ENCODE measurements around the gene XG.
"Not testable (repeated sequence)": the region's sequence is repeated elsewhere in the genome, so short reads cannot be mapped to it uniquely, and the experiment has no call there.

XG gene

GRCh38 chrX:2793752-2794151, 41.9 kb downstream of the XG start:
- TF ChIP-seq CTCF (IDR thresholded peaks at IDR 0.05; ENCODE audit: insufficient read depth, low read depth, low read length, missing control alignments) = no peak
- DNase-seq (ENCODE audit: low read depth) = no peak

GRCh38 chrX:2794336-2794735, 42.5 kb downstream of the XG start:
- TF ChIP-seq CTCF (IDR thresholded peaks at IDR 0.05; ENCODE audit: insufficient read depth, low read depth, low read length, missing control alignments) = no peak
- H3K4me3 ChIP-seq (ENCODE audit: low read depth, low read length) = no peak overlapping the region
- DNase-seq (ENCODE audit: low read depth) = no peak

More at GRCh38 chrX:2793752-2794151, 41.9 kb downstream of the XG start:
- no peak overlapping the region for H3K4me3 ChIP-seq (ENCODE audit: low read depth, low read length)

- H3K4me3 ChIP-seq (ENCODE audit: low read depth, low read length); DNase-seq (ENCODE audit: low read depth): not testable (repeated sequence)
These were observed 45.0 kb downstream of the XG start for GRCh38 chrX:2796808-2797207.

- H3K4me3 ChIP-seq (ENCODE audit: low read depth, low read length) = no peak overlapping the region
- TF ChIP-seq CTCF (IDR thresholded peaks at IDR 0.05; ENCODE audit: insufficient read depth, low read depth, low read length, missing control alignments) = no peak
- DNase-seq (ENCODE audit: low read depth) = no peak
These were observed 47.5 kb downstream of the XG start for GRCh38 chrX:2799369-2799768.

- DNase-seq (ENCODE audit: low read depth); H3K4me3 ChIP-seq (ENCODE audit: low read depth, low read length): not testable (repeated sequence)
These were observed 48.1 kb downstream of the XG start for GRCh38 chrX:2799980-2800379.

- H3K4me3 ChIP-seq (ENCODE audit: low read depth, low read length) = no peak overlapping the region
- TF ChIP-seq CTCF (IDR thresholded peaks at IDR 0.05; ENCODE audit: insufficient read depth, low read depth, low read length, missing control alignments) = no peak
- no peak for DNase-seq (ENCODE audit: low read depth)
These were observed 49.4 kb downstream of the XG start for GRCh38 chrX:2801223-2801622.

GRCh38 chrX:2802376-2803090, 50.7 kb downstream of the XG start:
- DNase-seq (ENCODE audit: low read depth); H3K4me3 ChIP-seq (ENCODE audit: low read depth, low read length): not testable (repeated sequence)

GRCh38 chrX:2803486-2803885, 51.6 kb downstream of the XG start:
- not testable (repeated sequence) for H3K4me3 ChIP-seq (ENCODE audit: low read depth, low read length); DNase-seq (ENCODE audit: low read depth)

GRCh38 chrX:2804106-2804843, 52.4 kb downstream of the XG start:
- not testable (repeated sequence) for DNase-seq (ENCODE audit: low read depth); H3K4me3 ChIP-seq (ENCODE audit: low read depth, low read length)

GRCh38 chrX:2804858-2805257, 53.0 kb downstream of the XG start:
- not testable (repeated sequence) for DNase-seq (ENCODE audit: low read depth); H3K4me3 ChIP-seq (ENCODE audit: low read depth, low read length)
